Measurements from ENCODE around the gene AHI1.

The AHI1 gene

DNA sequence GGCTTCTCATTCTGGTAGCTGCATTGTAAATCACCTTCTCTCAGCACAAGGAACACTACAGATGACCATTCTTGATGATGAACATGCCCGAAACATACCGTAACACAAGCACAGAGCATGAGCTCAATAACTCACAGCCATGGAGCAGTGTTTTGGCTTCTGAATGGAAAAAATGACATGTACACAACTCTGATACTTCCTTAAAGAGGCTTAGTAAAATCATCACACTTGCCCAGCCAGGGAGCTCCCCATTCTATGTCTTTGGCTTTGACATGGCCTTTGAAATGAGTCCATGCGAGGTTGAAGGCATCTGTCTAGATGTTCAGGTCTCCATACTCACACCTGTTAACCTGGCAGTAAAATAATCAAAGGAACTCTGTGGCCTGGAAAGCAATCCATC is 228.8 kb downstream of the AHI1 start:
- H3K4me2 ChIP-seq (ENCODE audit: insufficient read depth, low read length, poor library complexity, severe bottlenecking) = no peak overlapping the region
- no peaks in the 10 kb centered on the region for H3K79me1 ChIP-seq (ENCODE audit: low read depth, low read length)
- peaks cover 0 to 3% (median 0%) of the 10 kb centered on the region in 3 experiments for H3K27me3 ChIP-seq (ENCODE audit: control insufficient read depth in 3 of 3, insufficient read depth in 3 of 3, low read depth in 1 of 3, low read length in 3 of 3)
- H2BK5ac ChIP-seq (ENCODE audit: low read length) = no peak overlapping the region
- H4K91ac ChIP-seq (ENCODE audit: low read depth, low read length, poor library complexity) = no peak overlapping the region
- H2BK15ac ChIP-seq (ENCODE audit: low read length) = no peak overlapping the region
- H3K4me1 ChIP-seq (ENCODE audit: control insufficient read depth in 2 of 2, insufficient read depth in 1 of 2, low read depth in 1 of 2, low read length in 2 of 2) = peaks cover 0 to 1% of the 10 kb centered on the region in 2 donors
- H3K36me3 ChIP-seq (replicated peaks in 1 of 2; ENCODE audit: control insufficient read depth in 2 of 2, insufficient read depth in 2 of 2, low read length in 2 of 2) = no peaks in the 10 kb centered on the region
- DNase-seq (ENCODE audit: low spot score) = no peak
- no peak overlapping the region for H2BK120ac ChIP-seq (ENCODE audit: low read depth, low read length)
- H3K27ac ChIP-seq (replicated peaks; ENCODE audit: low read length) = no peak overlapping the region
- no peak overlapping the region for H3K14ac ChIP-seq (ENCODE audit: low read length)
- no peak overlapping the region for H2BK12ac ChIP-seq (ENCODE audit: low read length)
- H3K4ac ChIP-seq (ENCODE audit: low read length) = no peak overlapping the region
- no peaks in the 10 kb centered on the region for H3K9me3 ChIP-seq (replicated peaks in 1 of 2; ENCODE audit: control insufficient read depth in 2 of 2, insufficient read depth in 1 of 2, low read depth in 1 of 2, low read length in 2 of 2)
- no peak overlapping the region for H3K4me3 ChIP-seq (ENCODE audit: low read length in 2 of 2)
- H3K23ac ChIP-seq (ENCODE audit: low read depth, low read length, poor library complexity) = no peak overlapping the region
- H3K9ac ChIP-seq (ENCODE audit: low read depth, low read length, poor library complexity) = no peak overlapping the region
- H4K8ac ChIP-seq (ENCODE audit: low read depth, low read length) = no peak overlapping the region
- WGBS, 2 donors (ENCODE audit: extremely low coverage in 2 of 2, insufficient read length in 2 of 2, insufficient replicate concordance in 1 of 2) = no CpG with 5 or more reads among the region's 3 CpGs
- no peak overlapping the region for H3K18ac ChIP-seq (ENCODE audit: low read length)
- no peak overlapping the region for H2AK5ac ChIP-seq (ENCODE audit: low read depth, low read length)
- no peak overlapping the region for H2AFZ ChIP-seq (ENCODE audit: low read length)

DNA sequence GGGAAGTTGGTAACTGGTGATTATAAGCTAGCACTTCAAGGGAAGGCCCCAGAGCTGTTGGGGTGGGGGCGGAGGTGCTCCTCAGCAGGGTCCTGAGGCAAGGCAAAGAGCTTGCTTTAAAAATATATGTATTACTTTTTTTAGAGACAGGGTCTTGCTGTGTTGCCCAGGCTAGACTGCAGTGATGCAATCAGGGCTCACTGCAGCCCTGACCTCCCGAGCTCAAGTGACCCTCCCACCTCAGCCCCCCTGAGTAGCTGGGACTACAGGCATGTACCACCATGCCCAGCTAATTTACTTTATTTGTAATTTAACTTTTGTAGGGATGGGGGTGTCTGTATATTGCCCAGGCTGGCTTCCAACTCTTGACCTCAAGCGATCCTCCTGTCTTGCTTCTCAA is 229.3 kb downstream of the AHI1 start:
- no CpG with 5 or more reads among the region's 3 CpGs for WGBS, 2 donors (ENCODE audit: extremely low coverage in 2 of 2, insufficient read length in 2 of 2, insufficient replicate concordance in 1 of 2)
- Histone ChIP-seq H3K4me1 (ENCODE audit: control insufficient read depth in 2 of 2, insufficient read depth in 1 of 2, low read depth in 1 of 2, low read length in 2 of 2) (peaks cover 0 to 1% of the 10 kb centered on the region in 2 donors), H3K9ac (ENCODE audit: low read depth, low read length, poor library complexity) (no peak overlapping the region), H2AFZ (ENCODE audit: low read length) (no peak overlapping the region), H4K8ac (ENCODE audit: low read depth, low read length) (no peak overlapping the region), H4K91ac (ENCODE audit: low read depth, low read length, poor library complexity) (no peak overlapping the region), H3K79me1 (ENCODE audit: low read depth, low read length) (no peaks in the 10 kb centered on the region), H3K14ac (ENCODE audit: low read length) (no peak overlapping the region), H3K27me3 (ENCODE audit: control insufficient read depth in 3 of 3, insufficient read depth in 3 of 3, low read depth in 1 of 3, low read length in 3 of 3) (peaks cover 0 to 3% (median 0%) of the 10 kb centered on the region in 3 experiments), H2BK5ac (ENCODE audit: low read length) (no peak overlapping the region), H3K27ac (replicated peaks; ENCODE audit: low read length) (no peak overlapping the region), H3K4me2 (ENCODE audit: insufficient read depth, low read length, poor library complexity, severe bottlenecking) (no peak overlapping the region), H2BK12ac (ENCODE audit: low read length) (no peak overlapping the region), H3K36me3 (replicated peaks in 1 of 2; ENCODE audit: control insufficient read depth in 2 of 2, insufficient read depth in 2 of 2, low read length in 2 of 2) (no peaks in the 10 kb centered on the region), H3K4ac (ENCODE audit: low read length) (no peak overlapping the region), H3K4me3 (ENCODE audit: low read length in 2 of 2) (no peak overlapping the region), H3K23ac (ENCODE audit: low read depth, low read length, poor library complexity) (no peak overlapping the region), H3K9me3 (replicated peaks in 1 of 2; ENCODE audit: control insufficient read depth in 2 of 2, insufficient read depth in 1 of 2, low read depth in 1 of 2, low read length in 2 of 2) (no peaks in the 10 kb centered on the region), H2AK5ac (ENCODE audit: low read depth, low read length) (no peak overlapping the region), H3K18ac (ENCODE audit: low read length) (no peak overlapping the region), H2BK15ac (ENCODE audit: low read length) (no peak overlapping the region), H2BK120ac (ENCODE audit: low read depth, low read length) (no peak overlapping the region)
- no peak for DNase-seq (ENCODE audit: low spot score)

DNA sequence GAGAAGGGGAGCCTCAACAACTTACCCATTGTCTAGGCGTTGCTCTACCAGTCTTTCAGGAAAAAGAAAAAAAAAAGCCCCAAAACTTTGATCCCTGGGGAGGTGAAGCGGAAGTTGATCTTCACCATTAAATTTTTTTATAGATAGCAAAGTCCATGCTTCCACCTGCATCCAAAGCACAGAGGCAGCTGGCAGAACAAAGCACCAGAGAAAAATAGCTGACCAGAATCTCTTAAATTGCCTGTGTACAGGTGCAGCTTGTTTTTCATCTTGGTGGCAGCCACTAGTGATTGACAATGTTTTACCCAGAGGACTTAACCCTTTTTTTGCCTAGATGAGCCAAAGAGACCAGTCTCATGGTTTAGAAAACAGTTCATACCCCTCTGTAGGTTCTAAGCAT is 230.5 kb downstream of the AHI1 start:
- H3K4me1 ChIP-seq (ENCODE audit: control insufficient read depth in 2 of 2, insufficient read depth in 1 of 2, low read depth in 1 of 2, low read length in 2 of 2) = peaks cover 0 to 1% of the 10 kb centered on the region in 2 donors
- no peak overlapping the region for H3K23ac ChIP-seq (ENCODE audit: low read depth, low read length, poor library complexity)
- no peak overlapping the region for H3K9ac ChIP-seq (ENCODE audit: low read depth, low read length, poor library complexity)
- H2BK5ac ChIP-seq (ENCODE audit: low read length) = no peak overlapping the region
- H3K27ac ChIP-seq (replicated peaks; ENCODE audit: low read length) = no peak overlapping the region
- peaks cover 0 to 3% (median 0%) of the 10 kb centered on the region in 3 experiments for H3K27me3 ChIP-seq (ENCODE audit: control insufficient read depth in 3 of 3, insufficient read depth in 3 of 3, low read depth in 1 of 3, low read length in 3 of 3)
- H3K9me3 ChIP-seq (replicated peaks in 1 of 2; ENCODE audit: control insufficient read depth in 2 of 2, insufficient read depth in 1 of 2, low read depth in 1 of 2, low read length in 2 of 2) = no peaks in the 10 kb centered on the region
- H2AK5ac ChIP-seq (ENCODE audit: low read depth, low read length) = no peak overlapping the region
- H3K4ac ChIP-seq (ENCODE audit: low read length) = no peak overlapping the region
- no peaks in the 10 kb centered on the region for H3K79me1 ChIP-seq (ENCODE audit: low read depth, low read length)
- DNase-seq (ENCODE audit: low spot score) = no peak
- no peak overlapping the region for H3K18ac ChIP-seq (ENCODE audit: low read length)
- no CpG with 5 or more reads among the region's 2 CpGs for WGBS, 2 donors (ENCODE audit: extremely low coverage in 2 of 2, insufficient read length in 2 of 2, insufficient replicate concordance in 1 of 2)
- no peak overlapping the region for H2BK12ac ChIP-seq (ENCODE audit: low read length)
- no peak overlapping the region for H2BK120ac ChIP-seq (ENCODE audit: low read depth, low read length)
- no peak overlapping the region for H2AFZ ChIP-seq (ENCODE audit: low read length)
- no peak overlapping the region for H3K4me3 ChIP-seq (ENCODE audit: low read length in 2 of 2)
- H3K4me2 ChIP-seq (ENCODE audit: insufficient read depth, low read length, poor library complexity, severe bottlenecking) = no peak overlapping the region
- H3K14ac ChIP-seq (ENCODE audit: low read length) = no peak overlapping the region
- no peak overlapping the region for H2BK15ac ChIP-seq (ENCODE audit: low read length)
- no peak overlapping the region for H4K8ac ChIP-seq (ENCODE audit: low read depth, low read length)
- no peak overlapping the region for H4K91ac ChIP-seq (ENCODE audit: low read depth, low read length, poor library complexity)
- H3K36me3 ChIP-seq (replicated peaks in 1 of 2; ENCODE audit: control insufficient read depth in 2 of 2, insufficient read depth in 2 of 2, low read length in 2 of 2) = no peaks in the 10 kb centered on the region

DNA sequence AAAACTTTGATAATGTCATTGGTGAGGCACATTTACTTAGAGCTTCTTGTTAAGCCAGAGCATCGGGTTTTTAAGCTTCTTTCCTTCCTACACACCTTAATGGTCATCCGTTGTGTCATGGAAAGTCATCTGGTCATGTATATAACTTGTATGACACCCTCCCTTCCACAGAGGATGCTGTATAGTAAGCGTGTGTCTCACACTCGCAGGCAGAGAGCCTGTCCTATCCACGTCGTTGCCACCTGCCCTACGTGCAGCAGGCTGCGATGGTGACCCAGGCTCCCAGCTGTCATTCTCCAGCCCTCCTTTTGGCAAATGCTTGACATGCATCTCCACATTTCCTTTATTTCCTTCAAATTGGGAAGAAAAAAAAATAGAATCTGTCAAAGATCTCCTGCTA is 230.9 kb downstream of the AHI1 start:
- no peak for DNase-seq (ENCODE audit: low spot score)
- Histone ChIP-seq H4K91ac (ENCODE audit: low read depth, low read length, poor library complexity) (no peak overlapping the region), H3K23ac (ENCODE audit: low read depth, low read length, poor library complexity) (no peak overlapping the region), H3K14ac (ENCODE audit: low read length) (no peak overlapping the region), H3K27me3 (ENCODE audit: control insufficient read depth in 3 of 3, insufficient read depth in 3 of 3, low read depth in 1 of 3, low read length in 3 of 3) (peaks cover 0 to 3% (median 0%) of the 10 kb centered on the region in 3 experiments), H3K36me3 (replicated peaks in 1 of 2; ENCODE audit: control insufficient read depth in 2 of 2, insufficient read depth in 2 of 2, low read length in 2 of 2) (no peaks in the 10 kb centered on the region), H3K9ac (ENCODE audit: low read depth, low read length, poor library complexity) (no peak overlapping the region), H2AK5ac (ENCODE audit: low read depth, low read length) (no peak overlapping the region), H2AFZ (ENCODE audit: low read length) (no peak overlapping the region), H2BK12ac (ENCODE audit: low read length) (no peak overlapping the region), H3K9me3 (replicated peaks in 1 of 2; ENCODE audit: control insufficient read depth in 2 of 2, insufficient read depth in 1 of 2, low read depth in 1 of 2, low read length in 2 of 2) (no peaks in the 10 kb centered on the region), H2BK120ac (ENCODE audit: low read depth, low read length) (no peak overlapping the region), H3K27ac (replicated peaks; ENCODE audit: low read length) (no peak overlapping the region), H3K4me3 (ENCODE audit: low read length in 2 of 2) (no peak overlapping the region), H3K4ac (ENCODE audit: low read length) (no peak overlapping the region), H2BK5ac (ENCODE audit: low read length) (no peak overlapping the region), H4K8ac (ENCODE audit: low read depth, low read length) (no peak overlapping the region), H2BK15ac (ENCODE audit: low read length) (no peak overlapping the region), H3K18ac (ENCODE audit: low read length) (no peak overlapping the region), H3K79me1 (ENCODE audit: low read depth, low read length) (no peaks in the 10 kb centered on the region), H3K4me1 (ENCODE audit: control insufficient read depth in 2 of 2, insufficient read depth in 1 of 2, low read depth in 1 of 2, low read length in 2 of 2) (peaks cover 0 to 1% of the 10 kb centered on the region in 2 donors), H3K4me2 (ENCODE audit: insufficient read depth, low read length, poor library complexity, severe bottlenecking) (no peak overlapping the region)
- no CpG with 5 or more reads among the region's 8 CpGs for WGBS, 2 donors (ENCODE audit: extremely low coverage in 2 of 2, insufficient read length in 2 of 2, insufficient replicate concordance in 1 of 2)

All from neuronal stem cell (in vitro differentiated cells).